Pancreas (tissue), 10 donors: Measurements from ENCODE around the gene PLEKHG4. TPM values are rescaled to one million over a fixed set of nuclear protein-coding genes. Genes with fewer than 3 reads are reported as not detected.

Source experiments
- ATAC-seq, 4 donors: fragments of 200-7000 bp; cut with Tn5 transposase; one replicate each; pipeline versions ENCODE4 v1.8.0 to v1.9.1; 2020; ENCODE audit warnings: mild to moderate bottlenecking in 4 of 4, moderate library complexity in 4 of 4
- DNase-seq, 6 donors: peaks; one replicate each; pipeline ENCODE4 v3.0.0-alpha.2; 2020
- FAIRE-seq: peaks from 2 replicates; lab custom pipeline; 2012; peaks lifted over from hg19 to GRCh38; lab: Jason Lieb, UNC
- H3K27ac ChIP-seq, 4 donors: fragments of 200-600 bp; sonication (generic); 1 replicate in 3 of 4; 2 replicates in 1 of 4; pipeline versions ENCODE4 v1.5.0 to v1.8.0; 2020
- H3K27me3 ChIP-seq, 4 donors: fragments of 200-600 bp; one replicate each; pipeline ENCODE4 v1.8.0; 2021
- H3K36me3 ChIP-seq, 3 donors: fragments of 200-600 bp; sonication (generic) in 1 of 3; one replicate each; pipeline versions ENCODE4 v1.5.0 to v1.8.0; 2020 to 2021
- H3K4me1 ChIP-seq, 3 donors: fragments of 200-600 bp; one replicate each; pipeline ENCODE4 v1.8.0; 2021
- H3K4me3 ChIP-seq, 4 donors: fragments of 200-600 bp; sonication (generic) in 2 of 4; one replicate each; pipeline versions ENCODE4 v1.5.0 to v1.8.0; 2020 to 2021
- H3K9me3 ChIP-seq, 4 donors: fragments of 200-600 bp; one replicate each; pipeline ENCODE4 v1.8.0; 2021
- WGBS, 2 donors: extraction: QIAGEN DNeasy Blood & Tissue Kit; methylation state at CpG; one replicate each; pipeline ENCODE4 v1.1.7; 2013; 5-methylcytosine and 5-hydroxymethylcytosine counted together
- intact Hi-C, 3 donors: fragments of 100-400 bp; cut with DNase I; formaldehyde crosslinking; loops; one replicate each; pipeline versions ENCODE4 v1.11.1 to v1.14.2; 2022
- polyA plus RNA-seq, 2 donors: library from polyadenylated mRNA; stranded (reverse); fragments of 200-250 nt; gene quantifications; one replicate each; pipeline ENCODE4 v1.2.3, GENCODE V29; 2013
- total RNA-seq, 6 donors: library from RNA; stranded (reverse); fragmentation: NEBNext Ultra II Directional in 4 of 6; extraction: Animal tissue kit (Norgen Biotek cat#: 25700) in 4 of 6; gene quantifications; one replicate each; pipeline versions ENCODE4 v1.2.1 to v1.2.4, GENCODE V29; 2021 to 2023
- TF ChIP-seq, protein P1 (sequence below), 4 donors: fragments of 200-600 bp; sonication (generic) in 3 of 4; IDR thresholded peaks; one replicate each; pipeline versions ENCODE4 v1.5.0 to v1.8.0; 2021; ENCODE audit warnings: antibody characterized with exemption in 4 of 4
- donor health status: healthy with polysubstance abuse.
- donor health status: DM: no; HTN: no; CAD: no; lungs with moderate emphysema.
- donor health status: DM: no; HTN: no; CAD: no.
- donor health status: control.
- donor health status: control.
- donor health status: Bipolar disorder and iron deficiency.
- donor health status: DM: yes; HTN: yes; CAD: no.
- donor health status: DM: no; HTN: no; CAD: no.
- donor health status: DM: no; HTN: no; CAD: no.
- donor health status: DM: yes; HTN: yes; CAD: no.

PLEKHG4 gene
- total and polyA plus RNA-seq, 8 donors, result 3.5 to 28.5 (median 6.2) TPM

DNA sequence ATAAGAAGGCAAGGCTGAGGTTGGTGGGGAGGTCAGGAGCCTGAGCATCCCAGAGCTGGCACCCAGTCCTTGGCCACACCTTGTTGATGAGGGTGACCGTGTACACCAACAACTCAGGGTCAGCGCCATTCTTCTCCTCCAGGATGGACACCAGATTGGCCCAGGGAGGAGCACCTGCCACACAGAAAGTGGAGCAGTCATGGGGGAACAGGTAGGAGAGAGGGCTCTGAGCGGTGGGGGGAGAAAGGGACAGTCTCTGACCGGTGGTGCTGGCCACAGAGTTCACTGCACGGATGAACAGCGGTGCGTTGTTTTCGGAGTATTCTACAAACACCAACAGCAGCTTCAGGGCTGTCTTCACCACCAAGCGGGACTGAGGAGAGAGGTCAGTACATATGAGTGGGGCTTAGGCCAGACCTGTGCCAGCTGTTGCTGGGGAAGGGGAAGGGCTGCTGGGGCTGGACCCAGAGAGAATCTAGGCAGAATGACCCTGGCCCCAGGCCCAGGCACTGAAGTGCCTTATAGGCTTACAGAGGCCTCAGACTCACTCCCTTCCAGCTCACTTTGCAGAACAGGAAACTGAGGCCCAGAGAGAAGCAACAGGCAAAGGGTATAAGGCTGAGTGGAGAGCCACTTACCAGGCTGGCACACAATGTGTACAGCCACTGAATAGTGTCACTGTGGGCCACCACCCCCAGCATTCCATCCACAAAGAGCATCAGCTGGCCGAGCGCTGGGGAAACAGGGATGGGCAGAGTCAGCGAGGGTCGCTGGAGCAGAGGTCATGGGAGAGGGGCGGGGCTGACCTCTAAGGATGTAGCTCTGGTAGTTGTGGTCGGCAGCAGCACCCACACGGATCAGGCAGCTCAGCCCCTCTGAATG lies 41.7 kb upstream of the PLEKHG4 start:
- no peaks in the 10 kb centered on the region for H3K9me3 ChIP-seq
- peaks cover 0 to 20% (median 6%) of the 10 kb centered on the region in 3 donors for H3K36me3 ChIP-seq
- TF ChIP-seq, protein P1, sequence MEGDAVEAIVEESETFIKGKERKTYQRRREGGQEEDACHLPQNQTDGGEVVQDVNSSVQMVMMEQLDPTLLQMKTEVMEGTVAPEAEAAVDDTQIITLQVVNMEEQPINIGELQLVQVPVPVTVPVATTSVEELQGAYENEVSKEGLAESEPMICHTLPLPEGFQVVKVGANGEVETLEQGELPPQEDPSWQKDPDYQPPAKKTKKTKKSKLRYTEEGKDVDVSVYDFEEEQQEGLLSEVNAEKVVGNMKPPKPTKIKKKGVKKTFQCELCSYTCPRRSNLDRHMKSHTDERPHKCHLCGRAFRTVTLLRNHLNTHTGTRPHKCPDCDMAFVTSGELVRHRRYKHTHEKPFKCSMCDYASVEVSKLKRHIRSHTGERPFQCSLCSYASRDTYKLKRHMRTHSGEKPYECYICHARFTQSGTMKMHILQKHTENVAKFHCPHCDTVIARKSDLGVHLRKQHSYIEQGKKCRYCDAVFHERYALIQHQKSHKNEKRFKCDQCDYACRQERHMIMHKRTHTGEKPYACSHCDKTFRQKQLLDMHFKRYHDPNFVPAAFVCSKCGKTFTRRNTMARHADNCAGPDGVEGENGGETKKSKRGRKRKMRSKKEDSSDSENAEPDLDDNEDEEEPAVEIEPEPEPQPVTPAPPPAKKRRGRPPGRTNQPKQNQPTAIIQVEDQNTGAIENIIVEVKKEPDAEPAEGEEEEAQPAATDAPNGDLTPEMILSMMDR (IDR thresholded peaks at IDR 0.05), result no peak
- no peak overlapping the region for H3K27ac ChIP-seq
- no peak overlapping the region for H3K4me3 ChIP-seq
- no peaks in the 10 kb centered on the region for H3K27me3 ChIP-seq
- H3K4me1 ChIP-seq, result peaks cover 0 to 12% (median 3%) of the 10 kb centered on the region in 3 donors
- WGBS, 2 donors, result 84 to 85% methylated on average over 16 of the region's 16 CpGs
- DNase-seq (peak in 2 of 6 donors; percentile 13 to 43), FAIRE-seq (no peak), ATAC-seq (no peak)
- intact Hi-C loops, result no loop called here

DNA sequence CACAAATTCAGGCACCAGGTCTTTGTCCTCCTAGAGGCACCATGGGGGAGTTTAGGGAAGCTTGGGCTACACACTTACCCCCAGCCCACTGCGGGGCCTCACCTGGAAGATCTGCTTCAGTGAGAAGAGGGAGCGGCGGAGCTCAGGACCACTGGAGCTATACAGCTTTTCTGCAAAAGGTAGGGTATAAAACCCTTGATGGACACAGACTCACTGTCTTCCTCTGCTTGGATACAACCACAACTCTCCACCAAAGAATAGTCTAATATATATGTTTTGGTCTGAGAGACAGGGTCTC lies 41.1 kb upstream of the PLEKHG4 start:
- Histone ChIP-seq H3K9me3 (no peaks in the 10 kb centered on the region), H3K36me3 (peaks cover 0 to 20% (median 6%) of the 10 kb centered on the region in 3 donors), H3K27me3 (no peaks in the 10 kb centered on the region), H3K4me3 (no peak overlapping the region), H3K4me1 (peaks cover 0 to 12% (median 3%) of the 10 kb centered on the region in 3 donors), H3K27ac (no peak overlapping the region)
- 96 to 99% methylated on average over 3 of the region's 3 CpGs for WGBS, 2 donors
- ATAC-seq (no peak), DNase-seq (no peak), FAIRE-seq (no peak)
- intact Hi-C loops, result no loop called here
- TF ChIP-seq, protein P1 (IDR thresholded peaks at IDR 0.05), result no peak

DNA sequence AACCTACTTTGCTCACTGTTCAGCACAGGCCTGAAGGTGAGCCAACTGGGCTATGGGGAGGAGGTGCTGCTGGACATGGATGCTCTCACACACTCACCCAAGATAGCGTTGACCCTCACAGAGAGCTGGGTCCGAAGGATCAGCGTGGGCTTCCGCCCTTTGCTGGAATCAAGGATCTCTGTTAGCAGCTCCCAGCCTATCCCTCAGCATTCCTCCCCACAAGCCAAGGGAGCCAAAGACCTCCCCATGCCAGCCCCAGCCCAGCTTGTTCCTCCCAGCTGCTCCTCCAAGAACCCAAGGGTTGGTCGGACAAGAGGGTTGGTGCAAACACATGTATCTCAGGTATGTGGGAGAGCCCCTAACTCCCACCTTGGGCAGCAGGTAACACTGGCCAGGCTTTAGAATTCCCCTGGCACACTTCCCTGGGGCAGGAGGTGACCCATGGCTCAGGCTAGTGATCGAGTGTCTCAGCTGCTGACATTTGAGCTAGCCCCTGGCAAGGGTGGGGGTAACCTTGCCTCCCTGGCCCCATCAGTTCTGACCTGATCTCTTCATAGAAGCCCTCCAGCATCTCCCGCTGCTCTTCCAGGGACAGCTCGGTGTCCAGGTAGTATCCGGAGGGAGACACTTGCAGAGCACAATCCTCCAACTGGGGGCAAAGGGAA lies 40.4 kb upstream of the PLEKHG4 start:
- Histone ChIP-seq H3K36me3 (peaks cover 0 to 20% (median 6%) of the 10 kb centered on the region in 3 donors), H3K4me1 (peaks cover 0 to 14% (median 3%) of the 10 kb centered on the region in 3 donors), H3K4me3 (no peak overlapping the region), H3K27me3 (no peaks in the 10 kb centered on the region), H3K9me3 (no peaks in the 10 kb centered on the region), H3K27ac (no peak overlapping the region)
- WGBS, 2 donors, result 90 to 92% methylated on average over 9 of the region's 9 CpGs
- FAIRE-seq (no peak), DNase-seq (peak in 1 of 6 donors; percentile 27), ATAC-seq (no peak)
- intact Hi-C loops, result no loop called here
- TF ChIP-seq, protein P1 (IDR thresholded peaks at IDR 0.05), result no peak

DNA sequence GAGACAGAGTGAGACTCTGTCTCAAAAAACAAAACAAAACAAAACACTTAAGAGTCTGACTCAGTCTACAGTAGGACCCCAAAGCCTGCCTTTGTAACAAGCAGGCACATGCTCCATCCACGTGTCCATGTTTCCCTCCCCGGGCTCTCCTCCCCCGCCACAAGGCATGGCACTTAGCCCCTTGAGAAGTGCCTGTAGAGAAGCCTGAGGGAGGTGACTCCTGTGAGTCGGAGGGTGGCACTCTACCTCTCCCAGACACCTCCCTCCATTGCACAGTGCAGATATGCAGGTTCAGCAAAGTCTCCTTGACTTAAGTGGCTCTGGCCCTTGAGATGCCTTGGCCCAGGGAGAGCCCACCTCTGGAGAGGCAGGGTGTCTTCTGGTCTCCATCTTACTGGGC lies 38.8 kb upstream of the PLEKHG4 start:
- no peak overlapping the region for H3K4me3 ChIP-seq
- TF ChIP-seq, protein P1 (IDR thresholded peaks at IDR 0.05), result no peak
- peak overlapping the region in 3 of 4 donors; percentile 8 to 72 (median 63) for H3K27ac ChIP-seq
- H3K27me3 ChIP-seq, result no peaks in the 10 kb centered on the region
- DNase-seq, result peak in 1 of 6 donors; percentile 24
- H3K36me3 ChIP-seq, result peaks cover 0 to 20% (median 6%) of the 10 kb centered on the region in 3 donors
- 82 to 94% methylated on average over 4 of the region's 4 CpGs for WGBS, 2 donors
- FAIRE-seq, result no peak
- peaks cover 0 to 22% (median 3%) of the 10 kb centered on the region in 3 donors for H3K4me1 ChIP-seq
- intact Hi-C loops, result no loop called here
- ATAC-seq, result peak in 1 of 4 donors; percentile 2
- H3K9me3 ChIP-seq, result no peaks in the 10 kb centered on the region
